Bronchial epithelial cell (primary cell): ENCODE data around the gene GNG13. TPM values are rescaled to one million over a fixed set of nuclear protein-coding genes. Genes with fewer than 3 reads are reported as not detected.

ENCODE experiments used
- DNase-seq: peaks from one replicate; pipeline ENCODE4 v3.0.0-alpha.2; 2010; ENCODE audit warnings: low read depth
- FAIRE-seq: peaks from 2 replicates; lab custom pipeline; 2011; peaks lifted over from hg19 to GRCh38; lab: Jason Lieb, UNC
- H3K27me3 ChIP-seq: 2 replicates; pipeline ENCODE4 v1.5.1; 2011; ENCODE audit warnings: low read length; ENCODE audit not compliant: control insufficient read depth, insufficient read depth
- H3K36me3 ChIP-seq: 2 replicates; pipeline ENCODE4 v1.5.1; 2011; ENCODE audit warnings: low read length; ENCODE audit not compliant: control insufficient read depth, insufficient read depth
- H3K4me3 ChIP-seq: 2 replicates; pipeline ENCODE4 v1.5.1; 2011; ENCODE audit warnings: mild to moderate bottlenecking, low read depth, low read length, control low read depth
- CTCF ChIP-seq: IDR thresholded peaks from 2 replicates; pipeline ENCODE4 v1.5.1; 2011; ENCODE audit warnings: mild to moderate bottlenecking, moderate library complexity, low read length, control low read depth, inconsistent platforms; ENCODE audit not compliant: insufficient read depth, severe bottlenecking
- total RNA-seq: library from RNA; depleted of rRNA; stranded (reverse); fragments of >200 nt; gene quantifications from 2 replicates; pipeline ENCODE4 v1.2.1, GENCODE V29; 2014

GNG13 gene
- total RNA-seq, 1 donor from 2014 or later = not detected

DNA sequence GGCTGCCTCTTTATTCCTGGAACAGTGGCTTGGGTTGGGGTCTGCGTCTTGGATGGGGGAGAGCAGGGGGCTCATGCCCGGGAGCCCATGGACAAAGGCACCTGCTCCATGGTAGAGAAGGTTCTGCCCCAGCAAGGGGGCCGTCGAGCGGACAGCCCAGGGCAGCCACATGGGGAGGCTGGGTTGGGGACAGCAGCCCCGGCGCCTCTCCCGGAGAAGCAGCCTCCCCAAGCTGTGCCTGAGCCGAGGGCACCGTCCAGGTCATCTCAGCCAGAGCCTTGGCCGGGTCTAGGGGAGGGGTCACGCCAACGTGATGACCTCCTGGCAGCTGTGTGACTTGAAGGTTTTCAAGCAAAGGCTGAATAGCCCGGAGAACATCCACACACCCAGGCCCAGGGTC lies 32.9 kb upstream of the GNG13 start:
- Histone ChIP-seq H3K27me3 (no peaks in the 10 kb centered on the region), H3K36me3 (no peaks in the 10 kb centered on the region), H3K4me3 (no peak overlapping the region)
- FAIRE-seq = no peak
- no peak for TF ChIP-seq CTCF
- DNase-seq = no peak

DNA sequence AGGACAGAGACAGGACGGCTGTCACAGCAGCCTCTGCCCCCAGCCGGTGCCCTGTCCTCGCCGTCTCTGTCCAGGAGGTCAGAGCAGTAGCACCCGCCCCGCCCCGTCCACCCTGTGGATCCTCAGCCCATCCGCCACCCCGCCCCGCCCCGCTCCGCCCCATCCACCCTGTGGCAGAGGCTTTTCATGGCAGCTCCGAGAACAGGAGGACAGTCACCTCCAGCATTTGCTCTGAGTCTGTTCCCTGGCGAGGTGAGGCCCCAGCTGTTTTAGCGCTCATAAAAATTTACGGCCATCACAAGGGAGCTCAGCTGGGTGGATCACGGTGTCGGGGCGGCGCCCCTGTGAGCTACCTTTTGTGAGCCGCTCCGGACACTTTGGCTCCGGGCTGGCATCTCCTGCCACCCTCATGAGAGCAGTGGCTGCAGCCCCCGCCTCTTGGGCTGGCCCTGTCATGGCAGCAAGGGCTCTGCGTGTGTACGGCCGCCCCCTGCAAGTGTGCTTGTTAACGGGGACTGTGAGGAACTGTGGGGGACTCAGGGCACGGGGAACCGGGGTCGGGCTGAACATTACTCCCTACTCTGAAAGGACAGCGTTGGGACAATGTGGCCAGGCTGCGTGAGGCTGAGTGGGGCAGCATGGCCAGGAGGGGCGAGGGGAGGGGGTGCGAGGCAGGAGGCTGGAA lies 32.3 kb upstream of the GNG13 start:
- Histone ChIP-seq H3K36me3 (no peaks in the 10 kb centered on the region), H3K27me3 (no peaks in the 10 kb centered on the region), H3K4me3 (no peak overlapping the region)
- no peak for DNase-seq
- TF ChIP-seq CTCF = no peak
- FAIRE-seq = no peak

- Histone ChIP-seq H3K36me3 (no peaks in the 10 kb centered on the region), H3K27me3 (no peaks in the 10 kb centered on the region), H3K4me3 (no peak overlapping the region)
- DNase-seq (no peak), FAIRE-seq (no peak)
- no peak for TF ChIP-seq CTCF
These were observed 31.3 kb upstream of the GNG13 start for GRCh38 chr16:831571-832413.

GRCh38 chr16:830871-831570 lies 30.5 kb upstream of the GNG13 start:
- TF ChIP-seq CTCF = no peak
- Histone ChIP-seq H3K36me3 (no peaks in the 10 kb centered on the region), H3K4me3 (no peak overlapping the region), H3K27me3 (no peaks in the 10 kb centered on the region)
- no peak for DNase-seq
- FAIRE-seq = no peak

GRCh38 chr16:830107-830870 lies 29.8 kb upstream of the GNG13 start:
- H3K4me3 ChIP-seq = no peak overlapping the region
- DNase-seq = no peak
- no peaks in the 10 kb centered on the region for H3K36me3 ChIP-seq
- no peak for TF ChIP-seq CTCF
- H3K27me3 ChIP-seq = no peaks in the 10 kb centered on the region
- no peak for FAIRE-seq
